SIG-M5 (cell line): ENCODE results near the gene DPEP1.
"Not testable (repeated sequence)": the region's sequence is repeated elsewhere in the genome, so short reads cannot be mapped to it uniquely, and the experiment has no call there.

Source experiments
- DNase-seq: peaks from one replicate; lab custom pipeline; 2025; lab: John Stamatoyannopoulos, UW

The DPEP1 gene

GRCh38 chr16:89619840-89620239 is 6.4 kb downstream of the DPEP1 start:
- DNase-seq = no peak

- DNase-seq = no peak
Observed at GRCh38 chr16:89620406-89620841, 7.0 kb downstream of the DPEP1 start.

- DNase-seq = no peak
Observed at GRCh38 chr16:89621136-89621697, 7.8 kb downstream of the DPEP1 start.

GRCh38 chr16:89621698-89622409 is 8.4 kb downstream of the DPEP1 start:
- no peak for DNase-seq

GRCh38 chr16:89623511-89624261 is 10.2 kb downstream of the DPEP1 start:
- DNase-seq = no peak

GRCh38 chr16:89624777-89625761 is 11.6 kb downstream of the DPEP1 start:
- no peak for DNase-seq

GRCh38 chr16:89629827-89630610 is 16.6 kb downstream of the DPEP1 start:
- DNase-seq = no peak

- DNase-seq = no peak
Observed at GRCh38 chr16:89633064-89633631, 19.7 kb downstream of the DPEP1 start.

GRCh38 chr16:89634463-89635385 is 21.3 kb downstream of the DPEP1 start:
- DNase-seq = not testable (repeated sequence)

- no peak for DNase-seq
Observed at GRCh38 chr16:89636663-89637062, 23.2 kb downstream of the DPEP1 start.

- DNase-seq = no peak
Observed at GRCh38 chr16:89637379-89637778, 23.9 kb downstream of the DPEP1 start.

- DNase-seq = no peak
Observed at GRCh38 chr16:89638455-89638854, 25.0 kb downstream of the DPEP1 start.

- DNase-seq = no peak
Observed at GRCh38 chr16:89639385-89639784, 25.9 kb downstream of the DPEP1 start.

- no peak for DNase-seq
Observed at GRCh38 chr16:89641458-89642119, 28.1 kb downstream of the DPEP1 start.

- DNase-seq = no peak
Observed at GRCh38 chr16:89642574-89642973, 29.1 kb downstream of the DPEP1 start.

- DNase-seq = no peak
Observed at GRCh38 chr16:89643769-89644300, 30.4 kb downstream of the DPEP1 start.

GRCh38 chr16:89645122-89645521 is 31.7 kb downstream of the DPEP1 start:
- no peak for DNase-seq

- DNase-seq = no peak
Observed at GRCh38 chr16:89646270-89646669, 32.8 kb downstream of the DPEP1 start.

- no peak for DNase-seq
Observed at GRCh38 chr16:89646906-89647305, 33.5 kb downstream of the DPEP1 start.
